Subcutaneous abdominal adipose tissue (tissue), 5 donors: Measurements from ENCODE around the gene GPSM1.

Experiments
- H3K27ac ChIP-seq: one replicate; pipeline ENCODE4 v1.7.0; 2013; ENCODE audit warnings: low read depth, mild to moderate bottlenecking, inconsistent platforms, low read length, moderate library complexity
- H3K27me3 ChIP-seq, 5 donors: one replicate each; pipeline ENCODE4 v1.7.0; 2013; ENCODE audit warnings: low read length in 5 of 5, inconsistent platforms in 1 of 5; ENCODE audit not compliant: control insufficient read depth in 5 of 5, insufficient read depth in 4 of 5
- H3K36me3 ChIP-seq, 5 donors: one replicate each; pipeline ENCODE4 v1.7.0; 2013; ENCODE audit warnings: low read length in 5 of 5; ENCODE audit not compliant: control insufficient read depth in 5 of 5, insufficient read depth in 5 of 5
- H3K4me1 ChIP-seq, 5 donors: one replicate each; pipeline ENCODE4 v1.7.0; 2013; ENCODE audit warnings: low read length in 5 of 5, mild to moderate bottlenecking in 3 of 5, moderate library complexity in 1 of 5; ENCODE audit not compliant: control insufficient read depth in 5 of 5, insufficient read depth in 5 of 5
- H3K4me3 ChIP-seq, 5 donors: one replicate each; pipeline ENCODE4 v1.7.0; 2013; ENCODE audit warnings: low read length in 5 of 5, low read depth in 1 of 5
- H3K9ac ChIP-seq, 5 donors: one replicate each; pipeline ENCODE4 v1.7.0; 2013; ENCODE audit warnings: low read length in 5 of 5, mild to moderate bottlenecking in 4 of 5, moderate library complexity in 3 of 5
- H3K9me3 ChIP-seq, 5 donors: one replicate each; pipeline ENCODE4 v1.7.0; 2013; ENCODE audit warnings: low read length in 5 of 5; ENCODE audit not compliant: control insufficient read depth in 5 of 5
- donor health status: healthy.
- donor health status: healthy.
- donor health status: healthy.
- donor health status: healthy.
- donor health status: healthy.

The GPSM1 gene

DNA sequence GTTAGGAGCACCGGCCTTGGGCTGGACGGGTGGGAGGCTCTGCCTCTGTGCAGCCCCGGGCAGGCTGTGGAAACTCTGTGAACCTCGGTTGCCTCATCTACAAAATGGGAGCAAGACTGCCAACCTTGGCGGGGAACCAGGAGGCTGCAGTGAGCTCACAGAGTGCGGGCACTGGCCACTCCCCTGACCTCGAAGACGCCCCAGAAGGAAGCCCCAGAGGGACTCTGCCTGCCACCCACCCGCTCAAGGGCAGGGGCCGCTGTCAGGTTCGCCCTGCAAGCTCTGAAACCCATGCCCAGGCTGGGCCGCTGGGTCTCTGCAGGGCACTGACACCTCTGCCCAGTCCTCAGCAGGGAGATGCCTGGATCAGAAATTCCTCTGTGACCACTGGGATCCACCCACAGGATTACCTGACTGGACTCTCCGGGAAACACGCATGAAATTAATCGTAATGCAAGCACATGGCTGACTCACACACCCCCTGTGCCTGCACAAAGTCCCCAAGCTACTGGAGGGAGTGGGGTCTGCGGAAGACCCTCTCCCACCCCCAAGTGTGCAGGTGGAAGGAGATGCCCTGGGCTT, 30.8 kb upstream of the GPSM1 start:
- Histone ChIP-seq H3K9me3 (peaks cover 0 to 7% (median 0%) of the 10 kb centered on the region in 5 donors), H3K4me3 (no peak overlapping the region), H3K27me3 (peaks cover 4 to 14% (median 13%) of the 10 kb centered on the region in 5 donors), H3K9ac (no peak overlapping the region), H3K27ac (no peak overlapping the region), H3K36me3 (no peaks in the 10 kb centered on the region), H3K4me1 (peaks cover 0 to 11% (median 3%) of the 10 kb centered on the region in 5 donors)

DNA sequence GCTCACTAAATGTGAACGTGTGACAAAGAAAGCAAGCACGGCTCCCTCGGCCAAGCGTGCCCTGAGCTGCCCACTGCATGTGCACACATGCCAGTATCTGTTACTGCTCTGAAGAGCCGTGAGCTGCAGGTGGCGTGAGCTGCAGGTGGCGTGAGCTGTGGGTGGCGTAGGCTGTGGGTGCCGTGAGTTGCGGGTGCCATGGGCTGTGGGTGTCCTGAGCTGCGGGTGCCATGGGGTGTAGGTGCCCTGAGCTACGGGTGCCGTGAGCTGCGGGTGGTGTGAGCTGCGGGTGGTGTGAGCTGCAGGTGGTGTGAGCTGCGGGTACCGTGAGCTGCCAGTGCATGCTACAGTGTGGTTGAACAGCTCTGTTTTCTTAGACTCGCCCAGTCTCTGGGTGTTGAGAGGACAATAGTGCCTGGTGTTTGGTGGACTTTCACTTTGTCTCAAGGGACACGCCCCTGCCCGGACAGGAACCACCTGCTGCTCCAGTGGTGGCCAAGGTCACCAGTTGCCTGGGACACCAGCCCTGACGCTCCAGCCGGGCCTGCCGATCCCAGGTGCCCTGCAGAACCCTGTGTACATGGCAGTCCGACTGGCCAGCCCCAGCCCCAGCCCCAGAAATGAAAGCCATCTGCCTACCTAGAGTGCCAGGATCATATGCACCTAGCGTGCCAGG, 30.2 kb upstream of the GPSM1 start:
- Histone ChIP-seq H3K4me1 (peaks cover 0 to 11% (median 3%) of the 10 kb centered on the region in 5 donors), H3K9me3 (peaks cover 0 to 7% (median 0%) of the 10 kb centered on the region in 5 donors), H3K27ac (no peak overlapping the region), H3K27me3 (peaks cover 4 to 14% (median 12%) of the 10 kb centered on the region in 5 donors), H3K4me3 (no peak overlapping the region), H3K9ac (no peak overlapping the region), H3K36me3 (no peaks in the 10 kb centered on the region)

DNA sequence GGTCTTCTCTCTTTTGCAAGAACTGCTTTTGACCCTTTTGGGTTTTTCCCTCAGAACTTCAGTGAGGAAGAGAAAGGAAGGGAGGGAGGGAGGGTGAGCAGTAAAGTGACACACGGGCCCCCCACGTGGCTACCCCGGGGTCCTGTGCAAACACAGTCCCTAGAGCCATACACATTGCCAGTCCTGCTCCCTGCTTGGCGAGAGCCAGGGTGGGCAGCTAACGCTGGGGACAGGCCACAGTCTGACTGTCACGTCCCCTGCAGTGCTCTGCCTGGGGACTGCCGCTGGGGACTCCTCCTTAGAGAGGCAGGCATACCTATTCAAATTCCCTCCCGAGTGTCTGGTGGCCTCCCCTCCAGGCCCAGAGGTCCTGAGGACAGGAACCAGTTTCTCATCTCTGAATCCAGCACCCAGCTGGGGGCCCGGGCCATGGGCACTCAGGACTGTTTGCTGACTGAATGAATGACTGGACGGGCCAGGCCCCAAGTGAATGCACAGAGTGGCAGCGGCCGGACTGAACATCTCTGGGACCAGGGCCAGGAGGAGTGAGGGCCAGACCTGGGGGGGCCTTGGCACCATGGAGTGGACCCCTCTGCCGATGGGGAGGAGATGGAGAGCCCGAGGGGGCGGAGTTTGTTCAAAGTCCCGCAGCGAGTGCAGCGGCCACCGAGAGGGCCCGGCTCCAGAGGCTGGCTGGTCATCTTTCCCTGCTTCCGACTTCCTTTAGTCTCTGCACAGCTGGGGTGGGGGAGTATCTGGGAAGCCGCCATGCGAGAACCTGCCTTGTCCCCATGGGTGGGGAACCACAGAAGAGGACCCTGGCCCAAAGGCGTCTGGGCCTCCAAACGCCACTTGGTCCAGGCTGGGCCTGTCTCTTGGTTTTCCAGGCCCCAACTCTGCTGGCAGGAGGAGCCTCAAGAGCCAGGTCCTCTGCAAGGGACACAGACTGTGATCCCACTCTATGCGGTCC, 29.3 kb upstream of the GPSM1 start:
- no peak overlapping the region for H3K27ac ChIP-seq
- H3K9me3 ChIP-seq = peaks cover 0 to 7% (median 0%) of the 10 kb centered on the region in 5 donors
- no peaks in the 10 kb centered on the region for H3K36me3 ChIP-seq
- no peak overlapping the region for H3K4me3 ChIP-seq
- peaks cover 0 to 11% (median 3%) of the 10 kb centered on the region in 5 donors for H3K4me1 ChIP-seq
- no peak overlapping the region for H3K9ac ChIP-seq
- peaks cover 4 to 15% (median 13%) of the 10 kb centered on the region in 5 donors for H3K27me3 ChIP-seq

DNA sequence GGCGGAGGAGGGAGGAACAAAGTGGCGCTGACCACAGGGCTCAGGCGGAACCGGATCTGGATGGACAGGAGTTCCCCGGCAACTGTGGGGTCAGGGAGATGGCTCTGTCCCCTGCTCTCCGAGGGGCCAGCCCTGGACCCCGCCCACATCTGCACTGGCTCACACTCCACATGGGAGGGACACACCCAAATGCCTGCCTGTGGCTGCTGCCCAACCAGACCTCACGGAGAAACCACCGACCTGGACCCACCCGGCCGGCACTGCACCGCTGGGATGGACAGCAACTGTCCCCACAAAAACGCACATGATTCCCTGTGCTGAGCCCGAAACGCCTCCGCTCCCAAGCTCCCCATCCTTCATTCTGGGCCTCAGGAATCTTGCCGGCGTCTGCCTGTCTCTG, 28.2 kb upstream of the GPSM1 start:
- Histone ChIP-seq H3K27ac (no peak overlapping the region), H3K27me3 (peaks cover 4 to 22% (median 19%) of the 10 kb centered on the region in 5 donors), H3K36me3 (no peaks in the 10 kb centered on the region), H3K9ac (no peak overlapping the region), H3K4me1 (peaks cover 0 to 11% (median 3%) of the 10 kb centered on the region in 5 donors), H3K4me3 (no peak overlapping the region), H3K9me3 (no peaks in the 10 kb centered on the region)

DNA sequence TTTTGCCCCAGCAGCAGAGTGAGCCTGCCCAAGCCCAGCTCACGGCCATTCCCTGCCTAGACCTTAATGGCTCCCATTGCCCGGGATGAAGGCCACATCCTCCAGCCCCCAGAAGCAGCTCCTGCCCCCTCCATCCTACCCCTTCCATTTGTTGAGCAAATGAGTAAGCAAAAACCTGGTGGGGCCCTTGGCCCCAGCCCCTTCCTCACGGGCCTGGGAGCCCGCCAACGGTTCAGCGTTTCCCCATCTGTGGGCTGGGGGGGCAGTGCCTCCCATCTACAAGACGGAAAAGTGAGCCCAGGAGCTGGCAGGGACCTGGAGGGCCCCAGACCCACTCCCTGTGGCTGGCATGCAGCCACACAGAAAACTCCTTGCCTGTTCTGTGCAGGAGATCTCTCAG, 27.8 kb upstream of the GPSM1 start:
- no peak overlapping the region for H3K27ac ChIP-seq
- H3K27me3 ChIP-seq = peaks cover 4 to 25% (median 19%) of the 10 kb centered on the region in 5 donors
- H3K4me3 ChIP-seq = no peak overlapping the region
- no peaks in the 10 kb centered on the region for H3K9me3 ChIP-seq
- H3K36me3 ChIP-seq = no peaks in the 10 kb centered on the region
- peaks cover 0 to 11% (median 3%) of the 10 kb centered on the region in 5 donors for H3K4me1 ChIP-seq
- no peak overlapping the region for H3K9ac ChIP-seq

DNA sequence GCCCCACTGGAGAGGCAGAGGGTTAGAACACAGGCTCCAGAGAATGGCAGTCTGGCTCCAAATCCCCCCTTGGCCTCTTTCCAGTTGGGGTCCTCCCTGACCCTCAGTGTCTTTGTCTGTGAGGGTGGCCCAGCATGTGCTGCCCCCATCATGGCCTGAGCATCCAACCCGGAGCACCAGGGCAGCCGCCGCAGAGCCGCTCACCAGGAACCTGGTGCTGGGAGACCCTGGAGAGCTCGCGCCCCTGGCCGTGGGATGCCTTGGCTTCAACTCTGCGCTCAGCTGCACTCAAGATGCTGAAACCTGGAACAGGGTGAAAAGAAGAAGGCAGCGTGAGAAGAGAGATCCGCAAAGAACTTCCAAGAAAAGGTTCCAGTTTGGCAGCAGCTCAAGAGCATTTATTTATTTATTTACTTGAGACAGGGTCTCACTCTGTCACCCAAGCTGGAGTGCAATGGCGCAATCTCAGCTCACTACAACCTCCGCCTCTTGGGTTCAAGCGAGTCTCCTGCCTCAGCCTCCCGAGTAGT, 27.3 kb upstream of the GPSM1 start:
- Histone ChIP-seq H3K9ac (no peak overlapping the region), H3K4me1 (peaks cover 0 to 11% (median 3%) of the 10 kb centered on the region in 5 donors), H3K9me3 (no peaks in the 10 kb centered on the region), H3K27me3 (peaks cover 4 to 30% (median 19%) of the 10 kb centered on the region in 5 donors), H3K4me3 (no peak overlapping the region), H3K27ac (no peak overlapping the region), H3K36me3 (no peaks in the 10 kb centered on the region)

DNA sequence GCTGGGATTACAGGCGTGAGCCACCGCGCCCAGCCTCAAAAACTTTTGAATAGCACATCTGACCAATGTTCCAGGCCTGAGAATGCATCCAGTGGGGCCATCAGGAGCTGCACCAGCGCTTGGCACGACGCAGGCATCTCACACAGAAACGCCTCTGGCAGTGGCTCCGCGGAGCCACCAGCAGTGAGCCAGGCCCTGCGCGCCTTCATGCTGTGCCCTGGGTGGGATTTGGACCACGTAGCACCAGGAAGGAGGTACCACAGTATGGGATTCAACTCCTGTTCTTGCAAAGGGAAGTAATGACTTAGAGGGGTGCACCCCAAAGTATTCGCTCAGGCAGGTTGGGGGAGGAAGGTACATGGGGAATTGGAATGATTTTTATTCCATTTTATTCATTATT, 26.5 kb upstream of the GPSM1 start:
- Histone ChIP-seq H3K9me3 (no peaks in the 10 kb centered on the region), H3K4me1 (peaks cover 0 to 11% (median 3%) of the 10 kb centered on the region in 5 donors), H3K9ac (no peak overlapping the region), H3K27me3 (peaks cover 4 to 33% (median 23%) of the 10 kb centered on the region in 5 donors), H3K36me3 (no peaks in the 10 kb centered on the region), H3K4me3 (no peak overlapping the region), H3K27ac (no peak overlapping the region)

DNA sequence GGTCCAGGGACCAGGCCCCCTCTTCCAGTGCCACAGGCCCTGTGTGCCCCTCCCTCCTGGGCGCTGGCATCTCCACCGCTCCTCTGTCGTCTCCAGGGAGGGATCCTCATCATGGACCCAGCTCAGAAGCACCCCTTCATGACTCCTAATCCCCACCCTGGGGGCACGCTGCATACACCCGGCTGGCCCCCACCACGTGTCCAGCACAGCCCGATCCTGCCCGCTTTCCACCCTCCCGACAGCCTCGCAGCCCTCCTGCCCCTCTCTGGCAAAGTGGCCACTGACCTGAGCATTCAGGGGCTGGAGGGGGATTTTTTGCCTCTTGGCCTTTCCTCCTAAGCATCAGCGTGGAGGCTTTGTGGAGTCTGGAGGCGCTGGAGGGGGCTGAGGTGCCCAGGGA, 24.8 kb upstream of the GPSM1 start:
- Histone ChIP-seq H3K9me3 (no peaks in the 10 kb centered on the region), H3K9ac (no peak overlapping the region), H3K27ac (no peak overlapping the region), H3K4me1 (no peaks in the 10 kb centered on the region), H3K27me3 (peaks cover 0 to 38% (median 27%) of the 10 kb centered on the region in 5 donors), H3K4me3 (no peak overlapping the region), H3K36me3 (no peaks in the 10 kb centered on the region)

DNA sequence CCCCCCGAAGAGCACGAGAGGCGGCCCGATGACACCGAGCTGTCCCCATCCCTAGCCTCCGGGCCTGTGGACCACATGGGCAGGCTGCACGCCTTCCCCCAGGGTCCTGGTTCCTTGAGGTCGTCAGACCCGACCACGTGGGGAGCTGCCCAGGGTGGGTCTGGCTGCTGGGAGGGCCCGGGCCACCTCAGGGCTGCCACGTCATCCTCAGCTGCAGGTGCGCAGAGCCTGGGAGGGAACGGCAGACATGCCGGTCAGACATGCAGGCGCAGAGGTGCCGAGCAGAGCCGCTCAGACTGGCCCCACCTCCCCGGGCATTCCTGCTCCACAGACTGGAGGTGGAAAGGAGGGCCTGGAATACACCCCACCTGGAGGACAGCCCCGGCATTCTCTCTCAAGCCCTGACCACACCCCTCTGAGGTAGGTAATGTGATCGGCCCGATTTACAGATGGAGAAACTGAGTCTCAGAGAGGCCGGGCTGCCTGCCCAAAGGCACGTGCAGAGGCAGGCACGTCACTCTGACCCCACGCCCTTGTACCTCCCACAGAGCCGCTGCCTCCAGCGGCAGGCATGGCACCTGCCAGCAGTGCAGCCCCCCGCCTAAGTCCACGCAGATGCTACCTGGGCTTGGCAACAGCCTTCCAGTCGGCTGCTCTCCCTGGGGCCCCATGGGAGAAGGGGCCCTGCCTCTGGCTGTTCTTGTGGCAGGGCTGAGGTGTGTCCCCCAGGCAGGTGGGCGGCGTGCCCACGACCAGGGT, 24.1 kb upstream of the GPSM1 start:
- Histone ChIP-seq H3K27ac (no peak overlapping the region), H3K27me3 (peaks cover 0 to 43% (median 29%) of the 10 kb centered on the region in 5 donors), H3K4me3 (no peak overlapping the region), H3K4me1 (no peaks in the 10 kb centered on the region), H3K9me3 (no peaks in the 10 kb centered on the region), H3K9ac (no peak overlapping the region), H3K36me3 (no peaks in the 10 kb centered on the region)
